Measurements from ENCODE around the gene VCL. TPM values are rescaled to one million over a fixed set of nuclear protein-coding genes. Genes with fewer than 3 reads are reported as not detected.
"Not testable (repeated sequence)": the region's sequence is repeated elsewhere in the genome, so short reads cannot be mapped to it uniquely, and the experiment has no call there.

The VCL gene
- total RNA-seq, 4 donors from 2014 or later = 96.1 to 133 (median 120) TPM

- DNase-seq = no peak
- Histone ChIP-seq H3K27me3 (no peaks in the 10 kb centered on the region), H3K4me3 (no peak overlapping the region), H3K4me1 (no peaks in the 10 kb centered on the region), H3K36me3 (peaks cover 0 to 71% (median 34%) of the 10 kb centered on the region in 4 donors), H3K9me3 (no peaks in the 10 kb centered on the region), H3K27ac (no peak overlapping the region)
- TF ChIP-seq POLR2AphosphoS5 (IDR thresholded peaks at IDR 0.05) (no peak), CTCF (IDR thresholded peaks at IDR 0.05) (no peak), POLR2A (IDR thresholded peaks at IDR 0.05) (no peak), EP300 (IDR thresholded peaks at IDR 0.05; ENCODE audit: low read depth) (no peak)
- in situ Hi-C loops (cut with MboI; ENCODE audit: low pct_ligation_motif_present in 1 of 4, low pct_unique_long_range_greater_than_20kb in 1 of 4, low sequenced_read_pairs in 3 of 4) (no loop called here), intact Hi-C loops (cut with DNase I; ENCODE audit: low total_unique reads) (no loop called here)
- 88 to 95% methylated on average over 3 of the region's 3 CpGs for WGBS, 2 donors (ENCODE audit: low coverage in 1 of 2)
These were observed 137.5 kb downstream of the VCL start for GRCh38 chr10:74135452-74135851.

GRCh38 chr10:74137992-74138391 is 140.1 kb downstream of the VCL start:
- Histone ChIP-seq H3K27me3 (no peaks in the 10 kb centered on the region), H3K4me1 (no peaks in the 10 kb centered on the region), H3K36me3 (peaks cover 0 to 49% (median 24%) of the 10 kb centered on the region in 4 donors), H3K27ac (no peak overlapping the region), H3K9me3 (no peaks in the 10 kb centered on the region), H3K4me3 (no peak overlapping the region)
- no peak for DNase-seq
- in situ Hi-C loops (cut with MboI; ENCODE audit: low pct_ligation_motif_present in 1 of 4, low pct_unique_long_range_greater_than_20kb in 1 of 4, low sequenced_read_pairs in 3 of 4) = no loop called here
- intact Hi-C loops (cut with DNase I; ENCODE audit: low total_unique reads) = no loop called here
- WGBS, 2 donors (ENCODE audit: low coverage in 1 of 2) = 94% methylated on average over 5 of the region's 5 CpGs
- TF ChIP-seq POLR2AphosphoS5 (IDR thresholded peaks at IDR 0.05) (no peak), EP300 (IDR thresholded peaks at IDR 0.05; ENCODE audit: low read depth) (no peak), CTCF (IDR thresholded peaks at IDR 0.05) (no peak)

- H3K27ac ChIP-seq; H3K9me3 ChIP-seq; in situ Hi-C loops (cut with MboI; ENCODE audit: low pct_ligation_motif_present in 1 of 4, low pct_unique_long_range_greater_than_20kb in 1 of 4, low sequenced_read_pairs in 3 of 4); H3K4me3 ChIP-seq; intact Hi-C loops (cut with DNase I; ENCODE audit: low total_unique reads); DNase-seq; H3K4me1 ChIP-seq; H3K27me3 ChIP-seq: not testable (repeated sequence)
- WGBS, 2 donors (ENCODE audit: low coverage in 1 of 2) = 90 to 100% methylated on average over 5 of the region's 5 CpGs
- peaks cover 0 to 43% (median 21%) of the 10 kb centered on the region in 4 donors for H3K36me3 ChIP-seq
These were observed 140.7 kb downstream of the VCL start for GRCh38 chr10:74138596-74138995.

- Histone ChIP-seq H3K27ac (no peak overlapping the region), H3K4me3 (no peak overlapping the region), H3K36me3 (peaks cover 0 to 35% (median 15%) of the 10 kb centered on the region in 4 donors), H3K4me1 (peaks cover 0 to 9% (median 4%) of the 10 kb centered on the region in 4 donors), H3K9me3 (no peaks in the 10 kb centered on the region), H3K27me3 (no peaks in the 10 kb centered on the region)
- 95 to 100% methylated on average over 1 to 18 of the region's 18 CpGs for WGBS, 2 donors (ENCODE audit: low coverage in 1 of 2)
- TF ChIP-seq POLR2AphosphoS5 (IDR thresholded peaks at IDR 0.05) (no peak), CTCF (IDR thresholded peaks at IDR 0.05) (no peak), POLR2A (IDR thresholded peaks at IDR 0.05) (no peak), EP300 (IDR thresholded peaks at IDR 0.05; ENCODE audit: low read depth) (no peak)
- no peak for DNase-seq
- intact Hi-C loops (cut with DNase I; ENCODE audit: low total_unique reads) (no loop called here), in situ Hi-C loops (cut with MboI; ENCODE audit: low pct_ligation_motif_present in 1 of 4, low pct_unique_long_range_greater_than_20kb in 1 of 4, low sequenced_read_pairs in 3 of 4) (no loop called here)
These were observed 142.1 kb downstream of the VCL start for GRCh38 chr10:74139981-74140380.

GRCh38 chr10:74140553-74140952 is 142.6 kb downstream of the VCL start:
- Histone ChIP-seq H3K27ac (no peak overlapping the region), H3K4me3 (no peak overlapping the region), H3K36me3 (peaks cover 0 to 29% (median 13%) of the 10 kb centered on the region in 4 donors), H3K9me3 (no peaks in the 10 kb centered on the region), H3K27me3 (no peaks in the 10 kb centered on the region), H3K4me1 (peaks cover 4 to 11% (median 6%) of the 10 kb centered on the region in 4 donors)
- in situ Hi-C loops (cut with MboI; ENCODE audit: low pct_ligation_motif_present in 1 of 4, low pct_unique_long_range_greater_than_20kb in 1 of 4, low sequenced_read_pairs in 3 of 4) = no loop called here
- TF ChIP-seq CTCF (IDR thresholded peaks at IDR 0.05) (no peak), POLR2AphosphoS5 (IDR thresholded peaks at IDR 0.05) (no peak), EP300 (IDR thresholded peaks at IDR 0.05; ENCODE audit: low read depth) (no peak), POLR2A (IDR thresholded peaks at IDR 0.05) (no peak)
- DNase-seq = no peak
- intact Hi-C loops (cut with DNase I; ENCODE audit: low total_unique reads) = no loop called here
- WGBS, 2 donors (ENCODE audit: low coverage in 1 of 2) = 80 to 86% methylated on average over 2 of the region's 2 CpGs

Data from transverse colon (tissue), 4 donors.